H1 (cell line): ENCODE measurements around the gene PKNOX1. TPM values are rescaled to one million over a fixed set of nuclear protein-coding genes. Genes with fewer than 3 reads are reported as not detected.

ENCODE experiments used
- CTCF ChIA-PET: fragments of 300-600 bp; sonication (Branson Sonifier 250); formaldehyde crosslinking; loops from one replicate; lab custom pipeline; 2021; ENCODE audit not compliant: partially characterized antibody; lab: Charles Lee
- POLR2A ChIA-PET: fragments of 300-600 bp; sonication (Branson Sonifier 250); formaldehyde crosslinking; loops from one replicate; lab custom pipeline; 2021; ENCODE audit warnings: inconsistent platforms; ENCODE audit not compliant: partially characterized antibody; lab: Charles Lee
- DNase-seq, 2 experiments: peaks; one replicate each; pipeline versions ENCODE4 v3.0.0 to v3.0.0-alpha.2; 2010 to 2022; ENCODE audit warnings: low spot score in 2 of 2, low read depth in 1 of 2, mixed read lengths in 1 of 2
- FAIRE-seq: peaks from 2 replicates; lab custom pipeline; 2011; peaks lifted over from hg19 to GRCh38; lab: Jason Lieb, UNC
- H2AFZ ChIP-seq: 2 replicates; pipeline ENCODE4 v1.8.1; 2012; ENCODE audit warnings: low read length, inconsistent platforms
- H2AK5ac ChIP-seq: 2 replicates; pipeline ENCODE4 v1.6.1; 2013; ENCODE audit warnings: low read depth, low read length
- H2BK120ac ChIP-seq: replicated peaks from 2 replicates; pipeline ENCODE3; 2013; ENCODE audit warnings: low read depth, low read length, inconsistent platforms
- H2BK12ac ChIP-seq: 2 replicates; pipeline ENCODE4 v1.6.1; 2013; ENCODE audit warnings: low read depth, low read length
- H2BK15ac ChIP-seq: 2 replicates; pipeline ENCODE4 v1.6.1; 2013; ENCODE audit warnings: low read length
- H2BK20ac ChIP-seq: 2 replicates; pipeline ENCODE4 v1.6.1; 2013; ENCODE audit warnings: low read length
- H2BK5ac ChIP-seq: 2 replicates; pipeline ENCODE4 v1.6.1; 2013; ENCODE audit warnings: low read depth, low read length
- H3K14ac ChIP-seq: 2 replicates; pipeline ENCODE4 v1.6.1; 2013; ENCODE audit warnings: inconsistent platforms; ENCODE audit not compliant: insufficient read length
- H3K18ac ChIP-seq: 2 replicates; pipeline ENCODE4 v1.6.1; 2013; ENCODE audit warnings: low read length; ENCODE audit errors: extremely low read depth
- H3K23ac ChIP-seq: 2 replicates; pipeline ENCODE4 v1.6.1; 2013; ENCODE audit warnings: inconsistent platforms; ENCODE audit not compliant: insufficient read length
- H3K23me2 ChIP-seq: 2 replicates; pipeline ENCODE4 v1.6.1; 2013; ENCODE audit warnings: low read depth, low read length
- H3K27ac ChIP-seq: 2 replicates; pipeline ENCODE4 v1.6.1; 2011; ENCODE audit warnings: low read depth, low read length, inconsistent platforms
- H3K27me3 ChIP-seq, 4 experiments: replicated peaks in 1 of 4; 1 replicate in 1 of 4; 2 replicates in 3 of 4; pipeline versions ENCODE4 v1.6.1 to v1.8.1; 2011 to 2013; ENCODE audit warnings: low read length in 3 of 4, mild to moderate bottlenecking in 3 of 4, inconsistent platforms in 2 of 4, mixed read lengths in 2 of 4, moderate library complexity in 1 of 4; ENCODE audit not compliant: control insufficient read depth in 3 of 4, insufficient read depth in 3 of 4; ENCODE audit errors: extremely low read depth in 1 of 4
- H3K36me3 ChIP-seq, 4 experiments: 2 replicates each; pipeline versions ENCODE4 v1.6.1 to v1.8.1; 2011 to 2013; ENCODE audit warnings: mild to moderate bottlenecking in 4 of 4, low read length in 3 of 4, moderate library complexity in 2 of 4, control low read depth in 1 of 4, inconsistent platforms in 1 of 4; ENCODE audit not compliant: insufficient read depth in 4 of 4, control insufficient read depth in 2 of 4
- H3K4ac ChIP-seq: replicated peaks from 2 replicates; pipeline ENCODE3; 2013; ENCODE audit warnings: low read length, low read depth, mixed read lengths, inconsistent platforms; ENCODE audit not compliant: insufficient read length
- H3K4me1 ChIP-seq, 4 experiments: replicated peaks in 1 of 4; 1 replicate in 1 of 4; 2 replicates in 3 of 4; pipeline versions ENCODE4 v1.6.1 to v1.8.1; 2011 to 2013; ENCODE audit warnings: low read length in 3 of 4, inconsistent platforms in 2 of 4, mixed read lengths in 1 of 4; ENCODE audit not compliant: insufficient read depth in 4 of 4, control insufficient read depth in 3 of 4
- H3K4me2 ChIP-seq, 2 experiments: 2 replicates each; pipeline versions ENCODE4 v1.6.1 to v1.8.1; 2011 to 2013; ENCODE audit warnings: low read depth in 2 of 2, low read length in 2 of 2, control low read depth in 1 of 2, inconsistent platforms in 1 of 2, mild to moderate bottlenecking in 1 of 2; ENCODE audit not compliant: insufficient read depth in 1 of 2
- H3K4me3 ChIP-seq, 4 experiments: fragments of 200-600, 300-600 bp in 1 of 4; sonication (generic), shearing (Covaris generic), sonication (Bioruptor Twin) in 1 of 4; 2 replicates each; pipeline versions ENCODE4 v1.5.1 to v1.8.1; 2011 to 2016; ENCODE audit warnings: low read length in 4 of 4, low read depth in 3 of 4, control low read depth in 2 of 4, inconsistent platforms in 2 of 4, mild to moderate bottlenecking in 2 of 4, mixed read lengths in 1 of 4, moderate library complexity in 1 of 4; ENCODE audit not compliant: insufficient read depth in 2 of 4; ENCODE audit errors: extremely low read depth in 1 of 4
- H3K56ac ChIP-seq: replicated peaks from 2 replicates; pipeline ENCODE3; 2013; ENCODE audit warnings: low read depth, mild to moderate bottlenecking, mixed read lengths, low read length, inconsistent platforms; ENCODE audit not compliant: insufficient read length
- H3K79me1 ChIP-seq: 2 replicates; pipeline ENCODE4 v1.6.1; 2013; ENCODE audit warnings: low read depth, low read length, control low read depth
- H3K79me2 ChIP-seq, 2 experiments: 2 replicates each; pipeline versions ENCODE4 v1.6.1 to v1.8.1; 2012 to 2013; ENCODE audit warnings: low read length in 2 of 2, mild to moderate bottlenecking in 2 of 2, inconsistent platforms in 1 of 2; ENCODE audit not compliant: insufficient read depth in 2 of 2, control insufficient read depth in 1 of 2
- H3K9ac ChIP-seq, 4 experiments: replicated peaks in 1 of 4; 1 replicate in 1 of 4; 2 replicates in 3 of 4; pipeline versions ENCODE4 v1.6.1 to v1.8.1; 2011 to 2013; ENCODE audit warnings: low read depth in 3 of 4, low read length in 3 of 4, control low read depth in 2 of 4, mild to moderate bottlenecking in 2 of 4, moderate library complexity in 2 of 4, inconsistent platforms in 1 of 4; ENCODE audit errors: extremely low read depth in 1 of 4
- H3K9me3 ChIP-seq, 2 experiments: 2 replicates each; pipeline versions ENCODE4 v1.6.1 to v1.8.1; 2012 to 2013; ENCODE audit warnings: mild to moderate bottlenecking in 2 of 2, moderate library complexity in 2 of 2, control low read depth in 1 of 2, inconsistent platforms in 1 of 2, low read depth in 1 of 2, low read length in 1 of 2, mixed read lengths in 1 of 2; ENCODE audit not compliant: insufficient read depth in 2 of 2
- H4K20me1 ChIP-seq, 2 experiments: replicated peaks in 1 of 2; 2 replicates each; pipeline versions ENCODE3 to v1.8.1; 2011 to 2013; ENCODE audit warnings: inconsistent platforms in 2 of 2, low read length in 2 of 2, mild to moderate bottlenecking in 1 of 2; ENCODE audit not compliant: insufficient read depth in 2 of 2, control insufficient read depth in 1 of 2
- H4K5ac ChIP-seq: 2 replicates; pipeline ENCODE4 v1.6.1; 2013; ENCODE audit warnings: low read length, low read depth, mixed read lengths, inconsistent platforms; ENCODE audit not compliant: insufficient read length
- H4K8ac ChIP-seq: 2 replicates; pipeline ENCODE4 v1.8.0; 2013; ENCODE audit warnings: mild to moderate bottlenecking, moderate library complexity, low read length, inconsistent platforms; ENCODE audit not compliant: insufficient read depth; ENCODE audit errors: extremely low read depth
- H4K91ac ChIP-seq: replicated peaks from 2 replicates; pipeline ENCODE3; 2013; ENCODE audit warnings: low read length, mixed read lengths, inconsistent platforms; ENCODE audit not compliant: insufficient read length
- JUND ChIP-seq: IDR thresholded peaks from 2 replicates; pipeline ENCODE4 v1.6.1; 2011; ENCODE audit warnings: mild to moderate bottlenecking, improper control_type of control experiment, low read length
- NRF1 ChIP-seq: IDR thresholded peaks from 2 replicates; pipeline ENCODE4 v1.6.1; 2011; ENCODE audit warnings: mild to moderate bottlenecking, low read depth, low read length, improper control_type of control experiment
- RFX5 ChIP-seq: IDR thresholded peaks from 2 replicates; pipeline ENCODE4 v1.6.1; 2011; ENCODE audit warnings: low read depth, low read length, improper control_type of control experiment, borderline replicate concordance
- SIN3A ChIP-seq, 2 experiments: IDR thresholded peaks in 1 of 2; conservative IDR thresholded peaks in 1 of 2; 2 replicates each; pipeline ENCODE4 v1.6.1; 2011 to 2012; ENCODE audit warnings: low read length in 2 of 2, improper control_type of control experiment in 1 of 2, low read depth in 1 of 2, mild to moderate bottlenecking in 1 of 2
- SP4 ChIP-seq: IDR thresholded peaks from 2 replicates; pipeline ENCODE4 v1.6.1; 2012; ENCODE audit warnings: low read length, inconsistent platforms
- SRF ChIP-seq: IDR thresholded peaks from 2 replicates; pipeline ENCODE4 v1.6.1; 2011; ENCODE audit warnings: mild to moderate bottlenecking, low read depth, low read length, moderate library complexity
- TBP ChIP-seq: IDR thresholded peaks from 2 replicates; pipeline ENCODE4 v1.6.1; 2011; ENCODE audit warnings: low read depth, low read length, improper control_type of control experiment
- WGBS, 2 experiments: shearing (Covaris generic) in 1 of 2; methylation state at CpG; one replicate each; pipeline versions ENCODE4 v1.1.6 to v1.1.7; 2013 to 2015; ENCODE audit warnings: low lambda C conversion rate in 2 of 2, mixed read lengths in 2 of 2, inconsistent platforms in 1 of 2, low coverage in 1 of 2, missing lambda C conversion rate in 1 of 2; ENCODE audit not compliant: insufficient replicate concordance in 2 of 2, insufficient coverage in 1 of 2, insufficient read length in 1 of 2; ENCODE audit errors: extremely low coverage in 1 of 2, missing lambda C conversion rate in 1 of 2; 5-methylcytosine and 5-hydroxymethylcytosine counted together
- polyA plus RNA-seq, 7 experiments: library from polyadenylated mRNA; depleted of rRNA in 3 of 7; stranded (reverse) in 5 of 7; unstranded in 2 of 7; fragments of >200 nt in 5 of 7; fragments of 200-250 nt in 2 of 7; gene quantifications; 1 replicate in 5 of 7; 2 replicates in 1 of 7; 4 replicates in 1 of 7; pipeline versions ENCODE4 v1.2.1 to v1.2.3, GENCODE V29; 2011 to 2013; ENCODE audit warnings: missing spikeins in 2 of 7, mixed read lengths in 2 of 7
- total RNA-seq: library from RNA; stranded (reverse); fragmentation: NEBNext Ultra II Directional; extraction: Animal tissue kit (Norgen Biotek cat#: 25700); gene quantifications from 2 replicates; pipeline ENCODE4 v1.2.1, GENCODE V29; 2021
- TF ChIP-seq, protein P1 (sequence below): IDR thresholded peaks from 2 replicates; pipeline ENCODE4 v1.6.1; 2012; ENCODE audit warnings: inconsistent platforms
- TF ChIP-seq, protein P2 (sequence below), 3 experiments: IDR thresholded peaks; 1 replicate in 2 of 3; 2 replicates in 1 of 3; pipeline versions ENCODE4 v1.5.1 to v1.6.1; 2011; ENCODE audit warnings: low read length in 3 of 3, mild to moderate bottlenecking in 3 of 3, inconsistent platforms in 2 of 3, low read depth in 1 of 3, moderate library complexity in 1 of 3; ENCODE audit not compliant: insufficient read depth in 1 of 3; ENCODE audit errors: control extremely low read depth in 1 of 3

Gene PKNOX1
- total and polyA plus RNA-seq, 2 of the 8 experiments (the other 6 are each of a cell fraction or from before 2014, with no cell fraction given) = 20.4 to 31.9 TPM

DNA sequence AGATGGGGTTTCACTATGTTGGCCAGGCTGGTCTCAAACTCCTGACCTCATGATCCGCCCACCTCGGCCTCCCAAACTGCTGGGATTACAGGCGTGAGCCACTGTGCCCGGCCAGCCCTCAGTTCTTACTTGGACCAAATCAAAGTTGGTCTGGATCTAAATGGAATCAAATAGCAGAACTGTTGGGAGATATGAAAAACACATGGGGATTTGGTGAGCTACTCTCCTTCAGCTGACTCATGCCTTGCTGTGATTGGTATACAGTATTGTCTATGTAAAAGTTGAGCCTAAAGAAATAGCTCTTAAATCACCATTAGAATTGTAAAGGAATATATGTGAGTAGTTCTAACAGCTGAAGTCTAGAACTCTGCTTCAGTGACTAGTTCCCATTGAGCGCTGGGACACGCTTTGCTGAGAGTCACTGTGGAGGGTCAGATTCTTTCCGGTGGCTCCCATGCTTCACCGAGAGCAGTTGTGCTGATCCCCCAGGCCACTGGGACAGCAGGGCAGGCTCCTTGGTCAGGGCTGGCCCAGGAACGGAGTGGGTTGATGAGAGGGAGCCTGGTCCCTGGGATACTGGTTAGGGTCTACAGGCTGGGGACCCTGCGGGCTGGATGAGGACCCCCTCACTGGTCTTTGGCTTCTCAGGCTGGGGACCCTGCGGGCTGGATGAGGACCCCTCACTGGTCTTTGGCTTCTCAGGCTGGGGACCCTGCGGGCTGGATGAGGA lies 14.0 kb downstream of the PKNOX1 start:
- POLR2A ChIA-PET = interaction anchor here (0.9 to 11.8 kb wide), 4 partner anchors 8 to 14 kb away, joined by 4 to 112 read pairs (median 10); partner anchors contain the start of gene PKNOX1
- Histone ChIP-seq H3K4ac (no peak overlapping the region), H3K23me2 (no peaks in the 10 kb centered on the region), H3K4me1 (peaks cover 0 to 4% (median 1%) of the 10 kb centered on the region in 4 experiments; a peak in 3 of 7 replicates), H2BK15ac (no peak overlapping the region), H3K9me3 (no peaks in the 10 kb centered on the region), H2BK12ac (no peak overlapping the region), H3K79me2 (peaks cover 0 to 23% of the 10 kb centered on the region in 2 experiments; a peak in 2 of 4 replicates), H3K23ac (no peak overlapping the region), H2BK5ac (no peak overlapping the region), H4K91ac (no peak overlapping the region), H4K8ac (peak overlapping the region; percentile 74), H3K27me3 (no peaks in the 10 kb centered on the region), H4K20me1 (no peaks in the 10 kb centered on the region), H2BK120ac (no peak overlapping the region), H3K36me3 (peaks cover 0 to 3% (median 1%) of the 10 kb centered on the region in 4 experiments; a peak in 4 of 8 replicates), H3K4me3 (no peak overlapping the region), H3K4me2 (no peak overlapping the region), H3K56ac (no peak overlapping the region), H2AFZ (no peak overlapping the region), H3K9ac (no peak overlapping the region), H3K27ac (no peak overlapping the region), H2BK20ac (no peak overlapping the region), H3K79me1 (no peaks in the 10 kb centered on the region), H4K5ac (no peak overlapping the region), H3K18ac (no peak overlapping the region), H2AK5ac (no peak overlapping the region), H3K14ac (no peak overlapping the region)
- FAIRE-seq (no peak), DNase-seq (no peak)
- CTCF ChIA-PET = interaction anchor here (1.0 kb wide), 1 partner anchor 9 kb away, joined by 4 read pairs; no protein-coding TSS in a partner anchor
- 95% methylated on average over 11 of the region's 12 CpGs; no CpG with 5 or more reads in 1 of the 2 experiments for WGBS, 2 experiments
- no peak for TF ChIP-seq SIN3A (conservative IDR thresholded peaks at IDR 0.05 in 1 of 2, IDR thresholded peaks at IDR 0.05 in 1 of 2; ENCODE audit: low read depth in 1 of 2, low read length in 2 of 2)
- TF ChIP-seq SP4 = no peak
- no peak for TF ChIP-seq JUND
- no peak for TF ChIP-seq RFX5
- TF ChIP-seq SRF = no peak
- no peak for TF ChIP-seq TBP
- TF ChIP-seq, protein P1, sequence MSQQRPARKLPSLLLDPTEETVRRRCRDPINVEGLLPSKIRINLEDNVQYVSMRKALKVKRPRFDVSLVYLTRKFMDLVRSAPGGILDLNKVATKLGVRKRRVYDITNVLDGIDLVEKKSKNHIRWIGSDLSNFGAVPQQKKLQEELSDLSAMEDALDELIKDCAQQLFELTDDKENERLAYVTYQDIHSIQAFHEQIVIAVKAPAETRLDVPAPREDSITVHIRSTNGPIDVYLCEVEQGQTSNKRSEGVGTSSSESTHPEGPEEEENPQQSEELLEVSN = no peak
- TF ChIP-seq, protein P2, sequence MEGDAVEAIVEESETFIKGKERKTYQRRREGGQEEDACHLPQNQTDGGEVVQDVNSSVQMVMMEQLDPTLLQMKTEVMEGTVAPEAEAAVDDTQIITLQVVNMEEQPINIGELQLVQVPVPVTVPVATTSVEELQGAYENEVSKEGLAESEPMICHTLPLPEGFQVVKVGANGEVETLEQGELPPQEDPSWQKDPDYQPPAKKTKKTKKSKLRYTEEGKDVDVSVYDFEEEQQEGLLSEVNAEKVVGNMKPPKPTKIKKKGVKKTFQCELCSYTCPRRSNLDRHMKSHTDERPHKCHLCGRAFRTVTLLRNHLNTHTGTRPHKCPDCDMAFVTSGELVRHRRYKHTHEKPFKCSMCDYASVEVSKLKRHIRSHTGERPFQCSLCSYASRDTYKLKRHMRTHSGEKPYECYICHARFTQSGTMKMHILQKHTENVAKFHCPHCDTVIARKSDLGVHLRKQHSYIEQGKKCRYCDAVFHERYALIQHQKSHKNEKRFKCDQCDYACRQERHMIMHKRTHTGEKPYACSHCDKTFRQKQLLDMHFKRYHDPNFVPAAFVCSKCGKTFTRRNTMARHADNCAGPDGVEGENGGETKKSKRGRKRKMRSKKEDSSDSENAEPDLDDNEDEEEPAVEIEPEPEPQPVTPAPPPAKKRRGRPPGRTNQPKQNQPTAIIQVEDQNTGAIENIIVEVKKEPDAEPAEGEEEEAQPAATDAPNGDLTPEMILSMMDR (IDR thresholded peaks at IDR 0.05; ENCODE audit: control extremely low read depth in 1 of 3, insufficient read depth in 1 of 3, low read depth in 1 of 3, low read length in 3 of 3) = no peak
- no peak for TF ChIP-seq NRF1
